H9 (cell line): ENCODE measurements around the gene LETM1. TPM values are rescaled to one million over a fixed set of nuclear protein-coding genes. Genes with fewer than 3 reads are reported as not detected.

Source experiments
- DNase-seq: peaks from one replicate; pipeline ENCODE4 v3.0.0-alpha.2; 2017
- H2AFZ ChIP-seq: one replicate; pipeline ENCODE4 v1.6.1; 2013; ENCODE audit warnings: mild to moderate bottlenecking, low read length, control low read depth, moderate library complexity
- H2AK5ac ChIP-seq: 2 replicates; pipeline ENCODE4 v1.6.1; 2013; ENCODE audit warnings: low read length, control low read depth, mixed read lengths; ENCODE audit not compliant: insufficient read length
- H2BK120ac ChIP-seq: one replicate; pipeline ENCODE4 v1.6.1; 2013; ENCODE audit warnings: low read depth, mild to moderate bottlenecking, low read length, control low read depth, inconsistent platforms; ENCODE audit not compliant: poor library complexity, severe bottlenecking
- H2BK12ac ChIP-seq: 2 replicates; pipeline ENCODE4 v1.6.1; 2013; ENCODE audit warnings: low read length, control low read depth, mixed read lengths, low read depth; ENCODE audit not compliant: insufficient read length
- H2BK15ac ChIP-seq: 2 replicates; pipeline ENCODE4 v1.6.1; 2013; ENCODE audit warnings: low read depth, low read length, control low read depth
- H2BK20ac ChIP-seq: one replicate; pipeline ENCODE4 v1.6.1; 2013; ENCODE audit warnings: low read depth, mild to moderate bottlenecking, low read length, control low read depth, inconsistent platforms; ENCODE audit not compliant: poor library complexity, severe bottlenecking
- H2BK5ac ChIP-seq: 2 replicates; pipeline ENCODE4 v1.6.1; 2013; ENCODE audit warnings: low read length, control low read depth, mixed read lengths; ENCODE audit not compliant: insufficient read length
- H3K14ac ChIP-seq: 2 replicates; pipeline ENCODE4 v1.6.1; 2013; ENCODE audit warnings: low read length, control low read depth; ENCODE audit not compliant: insufficient read depth
- H3K18ac ChIP-seq: 2 replicates; pipeline ENCODE4 v1.6.1; 2013; ENCODE audit warnings: low read depth, mild to moderate bottlenecking, mixed read lengths, low read length, control low read depth; ENCODE audit not compliant: insufficient read length
- H3K23ac ChIP-seq: 2 replicates; pipeline ENCODE4 v1.6.1; 2013; ENCODE audit warnings: low read length, control low read depth, mixed read lengths, low read depth; ENCODE audit not compliant: insufficient read length
- H3K23me2 ChIP-seq: 2 replicates; pipeline ENCODE4 v1.6.1; 2013; ENCODE audit warnings: low read depth, mild to moderate bottlenecking, mixed read lengths, low read length, control low read depth; ENCODE audit not compliant: insufficient read length, poor library complexity, severe bottlenecking
- H3K27ac ChIP-seq: 2 replicates; pipeline ENCODE4 v1.5.1; 2013; ENCODE audit warnings: low read length, control low read depth, mixed read lengths, low read depth; ENCODE audit not compliant: insufficient read length
- H3K27me3 ChIP-seq: 2 replicates; pipeline ENCODE4 v1.6.1; 2013; ENCODE audit warnings: low read length, control low read depth, inconsistent platforms; ENCODE audit not compliant: insufficient read depth
- H3K4ac ChIP-seq: 2 replicates; pipeline ENCODE4 v1.6.1; 2013; ENCODE audit warnings: low read depth, mild to moderate bottlenecking, control low read depth, inconsistent platforms, low read length, moderate library complexity
- H3K4me1 ChIP-seq: 2 replicates; pipeline ENCODE4 v1.6.1; 2013; ENCODE audit warnings: low read length, control low read depth, inconsistent platforms; ENCODE audit not compliant: insufficient read depth
- H3K4me2 ChIP-seq: 2 replicates; pipeline ENCODE4 v1.6.1; 2013; ENCODE audit warnings: low read length, control low read depth, mixed read lengths; ENCODE audit not compliant: insufficient read length, insufficient read depth
- H3K56ac ChIP-seq: 2 replicates; pipeline ENCODE4 v1.6.1; 2013; ENCODE audit warnings: low read depth, mild to moderate bottlenecking, mixed read lengths, low read length, control low read depth; ENCODE audit not compliant: insufficient read length
- H3K79me1 ChIP-seq: 2 replicates; pipeline ENCODE4 v1.6.1; 2013; ENCODE audit warnings: low read depth, mild to moderate bottlenecking, moderate library complexity, low read length, control low read depth, inconsistent platforms; ENCODE audit not compliant: insufficient read depth, poor library complexity, severe bottlenecking
- H3K79me2 ChIP-seq: 2 replicates; pipeline ENCODE4 v1.6.1; 2013; ENCODE audit warnings: low read length, control low read depth, inconsistent platforms; ENCODE audit not compliant: insufficient read depth
- H3K9ac ChIP-seq: 2 replicates; pipeline ENCODE4 v1.6.1; 2013; ENCODE audit warnings: low read length, control low read depth, mixed read lengths; ENCODE audit not compliant: insufficient read length; ENCODE audit errors: extremely low read depth
- H3K9me3 ChIP-seq: one replicate; pipeline ENCODE4 v1.6.1; 2013; ENCODE audit warnings: low read depth, low read length, inconsistent platforms; ENCODE audit not compliant: control insufficient read depth
- H3T11ph ChIP-seq: one replicate; pipeline ENCODE4 v1.6.1; 2013; ENCODE audit warnings: mild to moderate bottlenecking, low read length, control low read depth, inconsistent platforms
- H4K20me1 ChIP-seq: one replicate; pipeline ENCODE4 v1.6.1; 2013; ENCODE audit not compliant: control insufficient read depth, insufficient read length, insufficient read depth
- H4K5ac ChIP-seq: 2 replicates; pipeline ENCODE4 v1.6.1; 2013; ENCODE audit warnings: low read depth, mild to moderate bottlenecking, mixed read lengths, low read length, control low read depth; ENCODE audit not compliant: insufficient read length
- H4K8ac ChIP-seq: replicated peaks from 2 replicates; pipeline ENCODE4 v1.6.1; 2013; ENCODE audit warnings: low read length, control low read depth, mixed read lengths, low read depth; ENCODE audit not compliant: insufficient read length
- H4K91ac ChIP-seq: 2 replicates; pipeline ENCODE4 v1.6.1; 2013; ENCODE audit warnings: low read depth, mild to moderate bottlenecking, moderate library complexity, mixed read lengths, low read length, control low read depth; ENCODE audit not compliant: insufficient read length
- H3K27ac Mint-ChIP-seq, 3 experiments: 2 replicates in 2 of 3; 3 replicates in 1 of 3; pipeline ENCODE4 v1.8.0; 2020 to 2021; ENCODE audit warnings: mixed read lengths in 3 of 3, mild to moderate bottlenecking in 1 of 3, moderate library complexity in 1 of 3
- H3K27me3 Mint-ChIP-seq: 2 replicates; pipeline ENCODE4 v1.8.0; 2021; ENCODE audit warnings: low read depth, mild to moderate bottlenecking, moderate library complexity, mixed read lengths
- H3K36me3 Mint-ChIP-seq, 3 experiments: 2 replicates in 2 of 3; 3 replicates in 1 of 3; pipeline ENCODE4 v1.8.0; 2020 to 2021; ENCODE audit warnings: low read depth in 3 of 3, mixed read lengths in 3 of 3; ENCODE audit not compliant: insufficient read depth in 1 of 3
- H3K4me1 Mint-ChIP-seq, 2 experiments: 2 replicates each; pipeline ENCODE4 v1.8.0; 2020; ENCODE audit warnings: mixed read lengths in 2 of 2
- H3K4me3 Mint-ChIP-seq, 2 experiments: 2 replicates in 1 of 2; 3 replicates in 1 of 2; pipeline ENCODE4 v1.8.0; 2020 to 2021; ENCODE audit warnings: mild to moderate bottlenecking in 2 of 2, mixed read lengths in 2 of 2, moderate library complexity in 1 of 2
- H3K9me3 Mint-ChIP-seq, 2 experiments: 2 replicates in 1 of 2; 3 replicates in 1 of 2; pipeline ENCODE4 v1.8.0; 2020; ENCODE audit warnings: mild to moderate bottlenecking in 2 of 2, mixed read lengths in 2 of 2, moderate library complexity in 1 of 2
- WGBS: extraction: QIAGEN DNeasy Blood & Tissue Kit; methylation state at CpG from one replicate; pipeline ENCODE4 v1.1.7; 2013; ENCODE audit warnings: missing lambda C conversion rate, low lambda C conversion rate, mixed read lengths; ENCODE audit not compliant: insufficient read length; ENCODE audit errors: extremely low coverage; 5-methylcytosine and 5-hydroxymethylcytosine counted together
- total RNA-seq: library from RNA; stranded (reverse); gene quantifications from 2 replicates; pipeline ENCODE4 v1.2.1, GENCODE V29; 2021
- TF ChIP-seq, protein P1 (sequence below): fragments of 200-600 bp; sonication (generic); conservative IDR thresholded peaks from 3 replicates; pipeline ENCODE4 v1.8.0; 2021; ENCODE audit warnings: antibody characterized with exemption, mild to moderate bottlenecking

The LETM1 gene
- total RNA-seq, 1 experiment from 2014 or later, result 43.4 TPM

DNA sequence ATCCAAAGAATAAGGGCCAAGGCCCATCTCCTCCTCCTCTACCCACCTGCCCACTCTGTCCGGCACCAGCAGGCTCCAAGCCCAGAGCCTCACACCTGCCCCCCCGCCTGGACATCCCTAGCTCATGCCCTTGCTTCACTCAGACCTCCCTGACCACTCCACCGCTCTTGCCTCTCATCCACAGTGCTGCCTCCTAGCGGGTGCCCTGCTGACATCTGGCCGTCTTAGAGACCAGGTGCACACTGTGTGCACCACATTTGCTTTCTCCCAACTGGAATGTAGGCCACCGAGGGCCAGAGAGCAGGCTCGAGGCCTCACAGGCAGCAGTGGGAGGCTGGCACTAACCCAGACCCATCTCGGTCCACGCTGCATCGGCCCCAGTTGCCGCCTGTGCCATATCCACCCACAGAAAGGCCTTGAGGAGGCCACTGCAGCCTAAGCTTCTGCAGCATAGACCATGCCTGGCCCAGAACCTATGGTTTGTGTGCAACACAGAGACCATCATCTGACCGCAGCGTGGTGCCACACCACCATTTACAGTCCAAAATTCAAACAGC is 13.5 kb downstream of the LETM1 start:
- no peaks in the 10 kb centered on the region for H3K27me3 ChIP-seq
- H3K4me1 Mint-ChIP-seq, result no peaks in the 10 kb centered on the region
- H3K27me3 Mint-ChIP-seq, result no peaks in the 10 kb centered on the region
- H2BK5ac ChIP-seq, result no peak overlapping the region
- no peaks in the 10 kb centered on the region for H3K4me1 ChIP-seq
- no peak overlapping the region for H3K56ac ChIP-seq
- H3K9me3 Mint-ChIP-seq, result no peaks in the 10 kb centered on the region
- H4K8ac ChIP-seq, result no peak overlapping the region
- H4K5ac ChIP-seq, result no peak overlapping the region
- no peak overlapping the region for H3K4ac ChIP-seq
- H4K91ac ChIP-seq, result no peak overlapping the region
- peaks cover 26 to 65% (median 48%) of the 10 kb centered on the region in 3 experiments; a peak in 6 of 7 replicates for H3K36me3 Mint-ChIP-seq
- no peaks in the 10 kb centered on the region for H3K23me2 ChIP-seq
- H2BK20ac ChIP-seq, result no peak overlapping the region
- H2BK120ac ChIP-seq, result no peak overlapping the region
- H3K4me2 ChIP-seq, result no peak overlapping the region
- peak overlapping the region in 1 of 3 experiments; percentile 68; a peak in 2 of 7 replicates for H3K27ac Mint-ChIP-seq
- H3K23ac ChIP-seq, result no peak overlapping the region
- no peaks in the 10 kb centered on the region for H3K79me2 ChIP-seq
- H2AK5ac ChIP-seq, result no peak overlapping the region
- no peaks in the 10 kb centered on the region for H3K9me3 ChIP-seq
- no peak overlapping the region for H3K9ac ChIP-seq
- TF ChIP-seq, protein P1, sequence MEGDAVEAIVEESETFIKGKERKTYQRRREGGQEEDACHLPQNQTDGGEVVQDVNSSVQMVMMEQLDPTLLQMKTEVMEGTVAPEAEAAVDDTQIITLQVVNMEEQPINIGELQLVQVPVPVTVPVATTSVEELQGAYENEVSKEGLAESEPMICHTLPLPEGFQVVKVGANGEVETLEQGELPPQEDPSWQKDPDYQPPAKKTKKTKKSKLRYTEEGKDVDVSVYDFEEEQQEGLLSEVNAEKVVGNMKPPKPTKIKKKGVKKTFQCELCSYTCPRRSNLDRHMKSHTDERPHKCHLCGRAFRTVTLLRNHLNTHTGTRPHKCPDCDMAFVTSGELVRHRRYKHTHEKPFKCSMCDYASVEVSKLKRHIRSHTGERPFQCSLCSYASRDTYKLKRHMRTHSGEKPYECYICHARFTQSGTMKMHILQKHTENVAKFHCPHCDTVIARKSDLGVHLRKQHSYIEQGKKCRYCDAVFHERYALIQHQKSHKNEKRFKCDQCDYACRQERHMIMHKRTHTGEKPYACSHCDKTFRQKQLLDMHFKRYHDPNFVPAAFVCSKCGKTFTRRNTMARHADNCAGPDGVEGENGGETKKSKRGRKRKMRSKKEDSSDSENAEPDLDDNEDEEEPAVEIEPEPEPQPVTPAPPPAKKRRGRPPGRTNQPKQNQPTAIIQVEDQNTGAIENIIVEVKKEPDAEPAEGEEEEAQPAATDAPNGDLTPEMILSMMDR, result peak; percentile 39; the same call in 2 of the 3 replicates
- H3K14ac ChIP-seq, result no peak overlapping the region; the same call in 1 of the 2 replicates
- no peak overlapping the region for H2BK12ac ChIP-seq
- no peak overlapping the region for H2BK15ac ChIP-seq
- DNase-seq, result peak; percentile 51
- no peak overlapping the region for H3K4me3 Mint-ChIP-seq
- no peak overlapping the region for H2AFZ ChIP-seq
- no peak overlapping the region for H3K27ac ChIP-seq
- H3T11ph ChIP-seq, result no peak overlapping the region
- WGBS, result no CpG with 5 or more reads among the region's 13 CpGs
- H3K79me1 ChIP-seq, result no peaks in the 10 kb centered on the region
- no peaks in the 10 kb centered on the region for H4K20me1 ChIP-seq
- no peak overlapping the region for H3K18ac ChIP-seq
